Stomach (tissue), 4 donors: ENCODE results near the gene RMND1.

Experiments used
- CTCF ChIP-seq, 7 experiments: fragments of 450-650 bp in 4 of 7; fragments of 200-600 bp in 3 of 7; sonication (generic) in 3 of 7; IDR thresholded peaks; one replicate each; pipeline ENCODE4 v1.5.1; 2016 to 2019; ENCODE audit warnings: antibody characterized with exemption in 7 of 7, control low read depth in 2 of 7, mild to moderate bottlenecking in 1 of 7
- EP300 ChIP-seq: sonication (generic); formaldehyde crosslinking; IDR thresholded peaks from one replicate; pipeline ENCODE4 v1.6.1; 2017; ENCODE audit warnings: antibody characterized with exemption
- POLR2A ChIP-seq, 4 donors: fragments of 450-650 bp; IDR thresholded peaks; one replicate each; pipeline ENCODE4 v1.6.1; 2016; ENCODE audit warnings: antibody characterized with exemption in 4 of 4, control low read depth in 2 of 4, mild to moderate bottlenecking in 1 of 4, moderate library complexity in 1 of 4
- POLR2AphosphoS5 ChIP-seq, 3 donors: sonication (generic); formaldehyde crosslinking; IDR thresholded peaks; one replicate each; pipeline ENCODE4 v1.6.1; 2016; ENCODE audit warnings: antibody characterized with exemption in 3 of 3

GRCh38 chr6:151451950-151452749 is at the start of gene RMND1:
- peak; percentile 76 to 96 (median 95) for TF ChIP-seq POLR2AphosphoS5 (IDR thresholded peaks at IDR 0.05)
- TF ChIP-seq CTCF (IDR thresholded peaks at IDR 0.05) = peak in 1 of 7 experiments; percentile 13
- TF ChIP-seq EP300 = no peak
- peak in 1 of 4 donors; percentile 44 for TF ChIP-seq POLR2A (IDR thresholded peaks at IDR 0.05)
